AG09319 (cell line): ENCODE measurements around the gene KCND2.

ENCODE experiments used
- DNase-seq: peaks from one replicate; pipeline ENCODE4 v3.0.0-alpha.2; 2010; ENCODE audit warnings: low read depth; ENCODE audit errors: extremely low read depth
- CTCF ChIP-seq: IDR thresholded peaks from 2 replicates; pipeline ENCODE4 v1.5.1; 2011; ENCODE audit warnings: low read depth, mild to moderate bottlenecking, inconsistent platforms, low read length, moderate library complexity

The KCND2 gene

GRCh38 chr7:120645966-120646365 is 373.0 kb downstream of the KCND2 start:
- TF ChIP-seq CTCF, result no peak
- DNase-seq, result no peak

- no peak for DNase-seq
- TF ChIP-seq CTCF, result no peak
Observed at GRCh38 chr7:120654241-120654640, 381.3 kb downstream of the KCND2 start.

- DNase-seq, result no peak
- TF ChIP-seq CTCF, result no peak
Observed at GRCh38 chr7:120658516-120658915, 385.5 kb downstream of the KCND2 start.

GRCh38 chr7:120662291-120662690 is 389.3 kb downstream of the KCND2 start:
- TF ChIP-seq CTCF, result no peak
- no peak for DNase-seq

- DNase-seq, result no peak
- no peak for TF ChIP-seq CTCF
Observed at GRCh38 chr7:120665068-120665467, 392.1 kb downstream of the KCND2 start.

GRCh38 chr7:120675076-120675475 is 402.1 kb downstream of the KCND2 start:
- no peak for DNase-seq

GRCh38 chr7:120677535-120677934 is 404.6 kb downstream of the KCND2 start:
- TF ChIP-seq CTCF, result no peak

More at GRCh38 chr7:120675076-120675475, 402.1 kb downstream of the KCND2 start:
- no peak for TF ChIP-seq CTCF

More at GRCh38 chr7:120677535-120677934, 404.6 kb downstream of the KCND2 start:
- DNase-seq, result no peak
